Gastrocnemius medialis (tissue), 4 donors: Measurements from ENCODE around the gene GPR78.

Experiments
- POLR2A ChIP-seq, 2 donors: fragments of 450-650 bp; IDR thresholded peaks; one replicate each; pipeline ENCODE4 v1.6.1; 2017; ENCODE audit warnings: antibody characterized with exemption in 2 of 2, mild to moderate bottlenecking in 2 of 2, moderate library complexity in 2 of 2
- TF ChIP-seq, protein P1 (sequence below), 5 experiments: fragments of 450-650 bp in 3 of 5; fragments of 200-600 bp in 2 of 5; sonication (generic) in 2 of 5; IDR thresholded peaks in 4 of 5; conservative IDR thresholded peaks in 1 of 5; 1 replicate in 4 of 5; 2 replicates in 1 of 5; pipeline ENCODE4 v1.5.1; 2016 to 2019; ENCODE audit warnings: antibody characterized with exemption in 5 of 5, mild to moderate bottlenecking in 3 of 5, moderate library complexity in 3 of 5

- TF ChIP-seq POLR2A (IDR thresholded peaks at IDR 0.05): no peak
- TF ChIP-seq, protein P1, sequence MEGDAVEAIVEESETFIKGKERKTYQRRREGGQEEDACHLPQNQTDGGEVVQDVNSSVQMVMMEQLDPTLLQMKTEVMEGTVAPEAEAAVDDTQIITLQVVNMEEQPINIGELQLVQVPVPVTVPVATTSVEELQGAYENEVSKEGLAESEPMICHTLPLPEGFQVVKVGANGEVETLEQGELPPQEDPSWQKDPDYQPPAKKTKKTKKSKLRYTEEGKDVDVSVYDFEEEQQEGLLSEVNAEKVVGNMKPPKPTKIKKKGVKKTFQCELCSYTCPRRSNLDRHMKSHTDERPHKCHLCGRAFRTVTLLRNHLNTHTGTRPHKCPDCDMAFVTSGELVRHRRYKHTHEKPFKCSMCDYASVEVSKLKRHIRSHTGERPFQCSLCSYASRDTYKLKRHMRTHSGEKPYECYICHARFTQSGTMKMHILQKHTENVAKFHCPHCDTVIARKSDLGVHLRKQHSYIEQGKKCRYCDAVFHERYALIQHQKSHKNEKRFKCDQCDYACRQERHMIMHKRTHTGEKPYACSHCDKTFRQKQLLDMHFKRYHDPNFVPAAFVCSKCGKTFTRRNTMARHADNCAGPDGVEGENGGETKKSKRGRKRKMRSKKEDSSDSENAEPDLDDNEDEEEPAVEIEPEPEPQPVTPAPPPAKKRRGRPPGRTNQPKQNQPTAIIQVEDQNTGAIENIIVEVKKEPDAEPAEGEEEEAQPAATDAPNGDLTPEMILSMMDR (IDR thresholded peaks at IDR 0.05 in 4 of 5, conservative IDR thresholded peaks at IDR 0.05 in 1 of 5): no peak
Observed at GRCh38 chr4:8605289-8605688, 25.1 kb downstream of the GPR78 start.
